Measurements from ENCODE around the gene CPNE8. TPM values are rescaled to one million over a fixed set of nuclear protein-coding genes. Genes with fewer than 3 reads are reported as not detected.

Gene CPNE8
- polyA plus RNA-seq, 1 donor (not counting 4 experiments of a cell fraction or from before 2014, with no cell fraction given), result 25.7 TPM

GRCh38 chr12:38721611-38722252, 183.7 kb downstream of the CPNE8 start:
- Histone ChIP-seq H3K4me2 (ENCODE audit: control insufficient read depth, extremely low read depth, insufficient read depth, low read depth, low read length) (no peak overlapping the region), H3K9me3 (ENCODE audit: control insufficient read depth, low read depth, low read length) (no peaks in the 10 kb centered on the region), H3K4me1 (ENCODE audit: control insufficient read depth, extremely low read depth, insufficient read depth, low read length) (no peaks in the 10 kb centered on the region), H3K27me3 (ENCODE audit: control insufficient read depth, extremely low read depth, insufficient read depth, low read length) (no peaks in the 10 kb centered on the region), H2AFZ (ENCODE audit: control insufficient read depth, low read length) (no peak overlapping the region), H3K36me3 (ENCODE audit: control insufficient read depth in 2 of 2, extremely low read depth in 1 of 2, insufficient read depth in 2 of 2, low read length in 2 of 2) (peaks cover 0 to 6% of the 10 kb centered on the region in 2 experiments), H4K20me1 (ENCODE audit: control insufficient read depth, extremely low read depth, insufficient read depth, low read length) (no peaks in the 10 kb centered on the region), H3K4me3 (ENCODE audit: control insufficient read depth in 2 of 3, extremely low read depth in 1 of 3, insufficient read depth in 2 of 3, low read depth in 1 of 3, low read length in 3 of 3) (no peak overlapping the region), H3K79me2 (ENCODE audit: control insufficient read depth, insufficient read depth, low read length) (no peaks in the 10 kb centered on the region), H3K27ac (ENCODE audit: control insufficient read depth, insufficient read depth, low read length) (no peak overlapping the region), H3K9ac (ENCODE audit: control insufficient read depth, extremely low read depth, insufficient read depth, low read length) (no peak overlapping the region), H3K9me1 (ENCODE audit: control insufficient read depth, extremely low read depth, insufficient read depth, low read length) (no peaks in the 10 kb centered on the region)
- TF ChIP-seq EZH2 (IDR thresholded peaks at IDR 0.05; ENCODE audit: low read length), result no peak
- no peak for TF ChIP-seq CTCF (optimal IDR thresholded peaks at IDR 0.05 in 1 of 3, IDR thresholded peaks at IDR 0.05 in 1 of 3, conservative IDR thresholded peaks at IDR 0.05 in 1 of 3; ENCODE audit: extremely low read depth in 1 of 3, insufficient read depth in 2 of 3, low read length in 3 of 3)
- dilution Hi-C loops (cut with MboI; ENCODE audit: extremely low pct_ligation_motif_present, low sequenced_read_pairs), result no loop called here
- FAIRE-seq, result no peak
- no peak for DNase-seq (ENCODE audit: low read depth, low spot score)

GRCh38 chr12:38720661-38721060, 184.7 kb downstream of the CPNE8 start:
- Histone ChIP-seq H4K20me1 (ENCODE audit: control insufficient read depth, extremely low read depth, insufficient read depth, low read length) (no peaks in the 10 kb centered on the region), H2AFZ (ENCODE audit: control insufficient read depth, low read length) (no peak overlapping the region), H3K9me1 (ENCODE audit: control insufficient read depth, extremely low read depth, insufficient read depth, low read length) (no peaks in the 10 kb centered on the region), H3K9me3 (ENCODE audit: control insufficient read depth, low read depth, low read length) (no peaks in the 10 kb centered on the region), H3K36me3 (ENCODE audit: control insufficient read depth in 2 of 2, extremely low read depth in 1 of 2, insufficient read depth in 2 of 2, low read length in 2 of 2) (peaks cover 0 to 4% of the 10 kb centered on the region in 2 experiments), H3K27ac (ENCODE audit: control insufficient read depth, insufficient read depth, low read length) (no peak overlapping the region), H3K9ac (ENCODE audit: control insufficient read depth, extremely low read depth, insufficient read depth, low read length) (no peak overlapping the region), H3K4me3 (ENCODE audit: control insufficient read depth in 2 of 3, extremely low read depth in 1 of 3, insufficient read depth in 2 of 3, low read depth in 1 of 3, low read length in 3 of 3) (no peak overlapping the region), H3K4me2 (ENCODE audit: control insufficient read depth, extremely low read depth, insufficient read depth, low read depth, low read length) (no peak overlapping the region), H3K27me3 (ENCODE audit: control insufficient read depth, extremely low read depth, insufficient read depth, low read length) (no peaks in the 10 kb centered on the region), H3K4me1 (ENCODE audit: control insufficient read depth, extremely low read depth, insufficient read depth, low read length) (no peaks in the 10 kb centered on the region), H3K79me2 (ENCODE audit: control insufficient read depth, insufficient read depth, low read length) (no peaks in the 10 kb centered on the region)
- no peak for DNase-seq (ENCODE audit: low read depth, low spot score)
- no peak for FAIRE-seq
- dilution Hi-C loops (cut with MboI; ENCODE audit: extremely low pct_ligation_motif_present, low sequenced_read_pairs), result no loop called here
- TF ChIP-seq EZH2 (IDR thresholded peaks at IDR 0.05; ENCODE audit: low read length), result no peak
- no peak for TF ChIP-seq CTCF (optimal IDR thresholded peaks at IDR 0.05 in 1 of 3, IDR thresholded peaks at IDR 0.05 in 1 of 3, conservative IDR thresholded peaks at IDR 0.05 in 1 of 3; ENCODE audit: extremely low read depth in 1 of 3, insufficient read depth in 2 of 3, low read length in 3 of 3)
